ENCODE data around the gene NUDT3.

The NUDT3 gene

DNA sequence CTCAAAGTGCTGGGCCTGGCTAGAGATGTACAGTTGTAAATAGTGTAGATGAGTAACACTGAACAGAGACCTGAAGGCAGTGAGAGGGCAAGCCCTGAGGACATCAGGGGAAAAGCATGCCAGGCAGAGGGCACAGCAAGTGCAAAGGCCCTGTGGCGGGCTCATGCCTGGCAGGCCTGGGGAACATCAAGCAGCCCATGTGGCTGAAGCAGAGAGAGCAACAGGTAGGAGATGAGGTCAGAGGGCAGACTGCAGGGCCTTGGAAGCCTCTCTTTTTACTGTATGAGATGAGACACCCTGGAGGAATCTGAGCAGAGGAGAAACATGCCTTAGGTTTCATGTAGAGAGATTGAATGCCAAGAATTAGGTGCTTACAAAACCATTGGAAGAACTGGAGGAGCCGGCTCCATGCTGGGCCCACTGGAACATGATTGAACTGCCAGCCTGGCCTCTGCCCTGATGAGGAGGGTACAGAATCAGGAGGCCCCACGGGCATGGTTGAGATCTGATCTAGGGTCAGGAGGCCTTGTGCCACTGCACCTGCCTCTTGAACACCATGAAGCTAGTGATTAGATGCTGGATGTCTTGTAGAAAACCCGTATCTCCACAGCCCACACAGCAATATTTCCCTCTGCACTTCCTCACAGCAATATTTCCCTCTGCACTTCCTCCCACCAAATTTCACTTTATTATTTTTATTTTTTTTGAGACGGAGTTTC, 161.7 kb downstream of the NUDT3 start:
- in situ Hi-C loops (cut with MboI; ENCODE audit: low sequenced_read_pairs): no loop called here

DNA sequence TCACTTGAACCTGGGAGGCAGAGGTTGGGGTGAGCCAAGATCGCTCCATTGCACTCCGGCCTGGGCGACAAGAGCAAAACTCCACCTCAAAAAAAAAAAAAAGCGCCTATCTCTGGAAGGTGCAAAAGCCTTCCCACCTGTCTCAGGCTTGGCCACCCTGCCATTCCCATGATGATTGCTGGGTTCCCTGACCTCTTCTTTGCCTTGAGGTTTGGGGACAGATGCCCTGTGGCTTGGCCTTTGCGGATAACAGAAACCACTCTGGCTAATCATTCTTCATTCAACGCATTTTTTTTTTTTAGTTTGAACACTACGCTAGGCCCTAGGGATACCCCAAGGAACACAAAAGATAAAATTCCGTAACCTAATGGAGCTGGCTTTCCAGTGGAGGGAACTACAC, 162.6 kb downstream of the NUDT3 start:
- in situ Hi-C loops (cut with MboI; ENCODE audit: low sequenced_read_pairs): no loop called here

All from hTERT RPE-1 (cell line).